Nephron progenitor cell (in vitro differentiated cells): ENCODE data around the gene LY6G5C.
"Not testable (repeated sequence)": the region's sequence is repeated elsewhere in the genome, so short reads cannot be mapped to it uniquely, and the experiment has no call there.

Experiments
- DNase-seq: peaks from one replicate; pipeline ENCODE4 v3.0.0; 2021
- H3K27ac Mint-ChIP-seq: 2 replicates; pipeline ENCODE4 v1.8.0; 2021; ENCODE audit warnings: mild to moderate bottlenecking, moderate library complexity, mixed read lengths
- H3K27me3 Mint-ChIP-seq: 2 replicates; pipeline ENCODE4 v1.8.0; 2021; ENCODE audit warnings: mild to moderate bottlenecking, low read depth, mixed read lengths; ENCODE audit not compliant: poor library complexity
- H3K36me3 Mint-ChIP-seq: 2 replicates; pipeline ENCODE4 v1.8.0; 2021; ENCODE audit warnings: low read depth, mixed read lengths
- H3K4me1 Mint-ChIP-seq: 2 replicates; pipeline ENCODE4 v1.8.0; 2021; ENCODE audit warnings: mixed read lengths
- H3K4me3 Mint-ChIP-seq: 2 replicates; pipeline ENCODE4 v1.8.0; 2021; ENCODE audit warnings: mild to moderate bottlenecking, moderate library complexity, mixed read lengths
- H3K9me3 Mint-ChIP-seq: 2 replicates; pipeline ENCODE4 v1.8.0; 2021; ENCODE audit warnings: mild to moderate bottlenecking, moderate library complexity, mixed read lengths
- TF ChIP-seq, protein P1 (sequence below): fragments of 200-600 bp; sonication (generic); IDR thresholded peaks from 2 replicates; pipeline ENCODE4 v1.5.0; 2021; ENCODE audit warnings: antibody characterized with exemption

The LY6G5C gene

DNA sequence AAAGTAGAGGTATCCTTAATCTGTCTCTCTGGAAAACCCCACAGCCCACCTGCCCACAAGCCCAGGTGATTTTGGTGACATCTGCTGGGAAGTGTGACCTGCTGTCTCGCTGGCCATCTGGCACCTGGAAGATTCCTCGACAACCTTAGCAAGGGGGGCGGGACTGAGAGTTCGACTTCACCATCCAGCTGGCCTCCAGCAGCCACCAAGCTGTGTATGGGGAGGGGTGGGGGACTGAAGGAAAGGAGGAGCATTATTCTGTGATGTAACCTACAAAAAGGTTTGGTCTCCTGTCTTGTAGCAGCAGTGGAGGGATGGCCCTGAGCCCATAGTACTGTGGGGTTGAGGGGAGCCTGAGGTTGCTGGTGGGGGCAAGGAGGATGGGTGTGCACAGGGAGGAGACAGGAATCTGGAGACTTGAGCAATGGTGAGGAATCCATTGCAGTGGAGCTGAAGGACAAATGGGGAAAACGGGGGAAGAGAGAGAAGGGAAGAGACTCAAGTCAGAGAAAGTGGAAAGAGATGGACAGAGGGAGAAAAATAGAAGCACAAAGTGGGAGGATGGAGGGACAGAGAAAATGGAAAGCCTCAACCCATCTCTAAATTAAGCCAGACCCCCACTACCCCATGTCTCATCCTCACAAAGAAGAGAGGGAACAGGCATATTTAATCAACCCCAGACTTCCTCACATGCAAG is 29.8 kb upstream of the LY6G5C start:
- no peak for DNase-seq
- Mint-ChIP-seq H3K27ac (no peak overlapping the region), H3K27me3 (peaks cover 4% of the 10 kb centered on the region), H3K9me3 (no peaks in the 10 kb centered on the region), H3K36me3 (no peaks in the 10 kb centered on the region), H3K4me1 (peaks cover 62% of the 10 kb centered on the region), H3K4me3 (no peak overlapping the region)
- TF ChIP-seq, protein P1, sequence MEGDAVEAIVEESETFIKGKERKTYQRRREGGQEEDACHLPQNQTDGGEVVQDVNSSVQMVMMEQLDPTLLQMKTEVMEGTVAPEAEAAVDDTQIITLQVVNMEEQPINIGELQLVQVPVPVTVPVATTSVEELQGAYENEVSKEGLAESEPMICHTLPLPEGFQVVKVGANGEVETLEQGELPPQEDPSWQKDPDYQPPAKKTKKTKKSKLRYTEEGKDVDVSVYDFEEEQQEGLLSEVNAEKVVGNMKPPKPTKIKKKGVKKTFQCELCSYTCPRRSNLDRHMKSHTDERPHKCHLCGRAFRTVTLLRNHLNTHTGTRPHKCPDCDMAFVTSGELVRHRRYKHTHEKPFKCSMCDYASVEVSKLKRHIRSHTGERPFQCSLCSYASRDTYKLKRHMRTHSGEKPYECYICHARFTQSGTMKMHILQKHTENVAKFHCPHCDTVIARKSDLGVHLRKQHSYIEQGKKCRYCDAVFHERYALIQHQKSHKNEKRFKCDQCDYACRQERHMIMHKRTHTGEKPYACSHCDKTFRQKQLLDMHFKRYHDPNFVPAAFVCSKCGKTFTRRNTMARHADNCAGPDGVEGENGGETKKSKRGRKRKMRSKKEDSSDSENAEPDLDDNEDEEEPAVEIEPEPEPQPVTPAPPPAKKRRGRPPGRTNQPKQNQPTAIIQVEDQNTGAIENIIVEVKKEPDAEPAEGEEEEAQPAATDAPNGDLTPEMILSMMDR, result no peak

- H3K4me3 Mint-ChIP-seq, DNase-seq, H3K27ac Mint-ChIP-seq, H3K27me3 Mint-ChIP-seq, H3K9me3 Mint-ChIP-seq, H3K36me3 Mint-ChIP-seq: not testable (repeated sequence)
- H3K4me1 Mint-ChIP-seq, result peaks cover 47% of the 10 kb centered on the region
Observed at GRCh38 chr6:31709157-31709556, 28.3 kb upstream of the LY6G5C start.

GRCh38 chr6:31708224-31708623 is 27.4 kb upstream of the LY6G5C start:
- Mint-ChIP-seq H3K27ac (no peak overlapping the region), H3K4me3 (no peak overlapping the region), H3K9me3 (no peaks in the 10 kb centered on the region), H3K4me1 (peaks cover 41% of the 10 kb centered on the region), H3K27me3 (peaks cover 4% of the 10 kb centered on the region), H3K36me3 (no peaks in the 10 kb centered on the region)
- no peak for DNase-seq
- TF ChIP-seq, protein P1, result no peak

DNA sequence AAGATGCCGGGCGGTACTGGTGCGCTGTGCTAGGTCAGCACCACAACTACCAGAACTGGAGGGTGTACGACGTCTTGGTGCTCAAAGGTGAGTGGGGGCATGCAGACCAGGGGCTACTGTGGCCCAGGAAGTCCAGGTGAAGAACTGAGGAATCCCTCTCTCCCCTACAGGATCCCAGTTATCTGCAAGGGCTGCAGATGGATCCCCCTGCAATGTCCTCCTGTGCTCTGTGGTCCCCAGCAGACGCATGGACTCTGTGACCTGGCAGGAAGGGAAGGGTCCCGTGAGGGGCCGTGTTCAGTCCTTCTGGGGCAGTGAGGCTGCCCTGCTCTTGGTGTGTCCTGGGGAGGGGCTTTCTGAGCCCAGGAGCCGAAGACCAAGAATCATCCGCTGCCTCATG is 26.8 kb upstream of the LY6G5C start:
- Mint-ChIP-seq H3K9me3 (no peaks in the 10 kb centered on the region), H3K36me3 (no peaks in the 10 kb centered on the region), H3K4me1 (peaks cover 37% of the 10 kb centered on the region), H3K27ac (no peak overlapping the region), H3K4me3 (no peak overlapping the region), H3K27me3 (peaks cover 4% of the 10 kb centered on the region)
- TF ChIP-seq, protein P1, result no peak
- DNase-seq, result no peak

DNA sequence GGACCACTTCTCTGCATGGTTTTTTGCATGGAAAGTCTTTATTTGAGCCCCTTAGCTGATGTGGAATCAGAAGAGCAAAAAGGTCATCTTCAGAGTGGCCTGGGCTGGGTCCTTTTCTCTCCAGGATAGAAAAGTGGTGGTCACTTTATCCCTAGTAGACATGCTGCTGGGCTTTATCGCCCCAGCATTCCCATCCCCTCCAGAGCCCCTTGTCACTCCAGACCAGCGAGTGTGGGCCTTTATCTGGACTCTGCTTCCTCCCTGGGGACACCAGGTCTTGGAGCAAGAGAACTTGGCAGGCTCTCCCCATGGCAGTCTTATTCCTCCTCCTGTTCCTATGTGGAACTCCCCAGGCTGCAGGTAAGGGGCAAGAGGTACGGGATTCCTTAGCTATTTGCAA is 25.7 kb upstream of the LY6G5C start, which contains the start of gene LY6G6F:
Gene LY6G6F, plus strand, starts transcription at position 268 of the 400 bp plus-strand sequence. Its CDS starts 41 bp downstream, at position 309.
- no peak within 1 kb of the TSS for H3K4me3 Mint-ChIP-seq
- no peak for DNase-seq
- H3K9me3 Mint-ChIP-seq, result no peaks in the 10 kb centered on the region
- H3K36me3 Mint-ChIP-seq, result no peaks in the 10 kb centered on the region
- H3K4me1 Mint-ChIP-seq, result peaks cover 36% of the 10 kb centered on the region
- TF ChIP-seq, protein P1, result no peak
- peaks cover 7% of the 10 kb centered on the region for H3K27me3 Mint-ChIP-seq
- no peak within 1 kb of the TSS for H3K27ac Mint-ChIP-seq

DNA sequence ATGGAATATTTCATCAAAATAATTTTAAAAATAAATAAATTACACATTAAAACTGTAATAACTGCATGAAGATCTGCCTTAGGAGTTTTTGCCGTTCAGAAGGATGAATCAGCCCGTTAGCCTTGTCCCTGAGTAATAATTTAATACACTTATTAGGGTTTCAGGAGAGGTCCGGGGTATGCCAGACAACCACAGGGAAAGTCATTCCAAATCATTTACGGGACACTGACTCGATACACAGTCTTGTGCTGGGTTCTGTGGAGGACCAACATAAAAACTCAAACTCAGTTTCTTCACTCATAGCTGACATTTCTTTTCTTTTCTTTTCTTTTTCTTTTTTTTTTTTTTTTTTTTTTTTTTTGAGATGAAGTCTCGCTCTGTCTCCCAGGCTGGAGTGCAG is 25.1 kb upstream of the LY6G5C start:
- no peaks in the 10 kb centered on the region for H3K9me3 Mint-ChIP-seq

More for the DNA sequence above, 25.1 kb upstream of the LY6G5C start:
- Mint-ChIP-seq H3K36me3 (no peaks in the 10 kb centered on the region), H3K4me1 (peaks cover 36% of the 10 kb centered on the region), H3K4me3 (no peak overlapping the region), H3K27ac (no peak overlapping the region), H3K27me3 (peaks cover 7% of the 10 kb centered on the region)
- no peak for DNase-seq
- TF ChIP-seq, protein P1, result no peak
